GM10266 (cell line): ENCODE measurements around the gene KATNAL2.

ENCODE experiments used
- DNase-seq: peaks from one replicate; pipeline ENCODE4 v3.0.0; 2012; ENCODE audit errors: extremely low spot score
- TF ChIP-seq, protein P1 (sequence below): IDR thresholded peaks from 2 replicates; pipeline ENCODE4 v1.5.1; 2012; ENCODE audit warnings: mild to moderate bottlenecking, low read depth; ENCODE audit not compliant: control insufficient read depth, insufficient read depth; ENCODE audit errors: missing control alignments

The KATNAL2 gene

GRCh38 chr18:46917108-46917802 is at the start of gene KATNAL2, which contains the start of gene PIAS2:
TSS of gene KATNAL2 (plus strand) at chr18:46917602. CDS start at chr18:46946873, 29,271 bp downstream.
TSS of gene PIAS2 (minus strand) at chr18:46917507. CDS start at chr18:46917345, 162 bp downstream.
- DNase-seq = peak; percentile 88
- TF ChIP-seq, protein P1, sequence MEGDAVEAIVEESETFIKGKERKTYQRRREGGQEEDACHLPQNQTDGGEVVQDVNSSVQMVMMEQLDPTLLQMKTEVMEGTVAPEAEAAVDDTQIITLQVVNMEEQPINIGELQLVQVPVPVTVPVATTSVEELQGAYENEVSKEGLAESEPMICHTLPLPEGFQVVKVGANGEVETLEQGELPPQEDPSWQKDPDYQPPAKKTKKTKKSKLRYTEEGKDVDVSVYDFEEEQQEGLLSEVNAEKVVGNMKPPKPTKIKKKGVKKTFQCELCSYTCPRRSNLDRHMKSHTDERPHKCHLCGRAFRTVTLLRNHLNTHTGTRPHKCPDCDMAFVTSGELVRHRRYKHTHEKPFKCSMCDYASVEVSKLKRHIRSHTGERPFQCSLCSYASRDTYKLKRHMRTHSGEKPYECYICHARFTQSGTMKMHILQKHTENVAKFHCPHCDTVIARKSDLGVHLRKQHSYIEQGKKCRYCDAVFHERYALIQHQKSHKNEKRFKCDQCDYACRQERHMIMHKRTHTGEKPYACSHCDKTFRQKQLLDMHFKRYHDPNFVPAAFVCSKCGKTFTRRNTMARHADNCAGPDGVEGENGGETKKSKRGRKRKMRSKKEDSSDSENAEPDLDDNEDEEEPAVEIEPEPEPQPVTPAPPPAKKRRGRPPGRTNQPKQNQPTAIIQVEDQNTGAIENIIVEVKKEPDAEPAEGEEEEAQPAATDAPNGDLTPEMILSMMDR = peak; percentile 2

DNA sequence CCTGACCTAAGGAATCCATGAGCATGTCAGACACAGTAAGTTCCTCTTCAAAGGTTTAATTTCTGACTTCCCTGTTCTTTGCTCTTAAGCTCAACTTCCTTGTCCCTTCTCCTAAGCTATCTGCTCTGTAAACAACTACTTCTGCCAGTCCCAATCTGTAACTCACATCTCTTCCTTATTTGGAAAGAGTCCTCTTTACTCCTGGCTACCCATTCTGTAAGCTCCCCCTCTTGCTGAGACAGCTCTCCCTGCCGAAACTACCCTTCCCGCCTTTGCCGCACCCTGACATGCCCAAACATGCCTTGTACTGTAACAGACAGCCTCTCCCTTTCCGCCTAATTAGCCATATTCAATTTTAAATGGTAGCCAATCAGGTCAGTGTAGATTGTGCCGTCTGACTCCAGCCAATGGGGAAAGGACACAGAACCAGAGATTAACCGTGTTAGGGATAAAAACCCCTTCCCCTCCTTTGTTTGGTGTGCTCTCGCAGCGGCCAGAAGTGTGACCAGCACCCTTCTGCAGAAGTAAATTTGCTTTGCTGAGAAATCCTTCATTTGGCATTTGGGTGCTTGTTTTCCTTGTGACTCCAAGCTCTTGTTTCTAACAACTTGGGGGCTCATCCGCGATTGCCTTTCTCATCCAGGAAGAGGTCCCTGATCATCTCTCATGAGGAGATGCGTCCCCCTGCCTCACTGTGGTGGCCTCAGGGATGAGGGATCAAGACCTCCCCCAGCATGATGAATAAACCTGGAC is 49.1 kb upstream of the KATNAL2 start:
- no peak for DNase-seq
- TF ChIP-seq, protein P1 = no peak

- no peak for DNase-seq
Observed at GRCh38 chr18:46877329-46877987, 39.9 kb upstream of the KATNAL2 start.

DNA sequence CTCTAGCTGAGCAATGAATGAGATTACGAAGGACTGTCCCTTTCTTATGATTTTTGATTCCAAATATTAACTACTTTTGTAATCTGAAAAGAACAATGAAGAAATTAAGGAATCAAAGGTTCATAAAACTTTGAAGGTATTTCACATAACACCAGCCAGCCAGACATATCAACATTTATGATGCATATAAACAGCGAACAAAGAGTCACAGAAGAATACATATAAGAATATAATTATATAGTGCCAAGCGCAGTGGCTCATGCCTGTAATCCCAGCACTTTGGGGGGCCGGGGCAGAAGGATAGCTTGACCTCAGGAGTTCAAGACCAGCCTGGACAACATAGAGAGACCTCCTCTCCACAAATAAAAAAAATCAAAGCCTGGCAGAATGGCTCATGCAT is 34.2 kb upstream of the KATNAL2 start:
- TF ChIP-seq, protein P1 = no peak
- no peak for DNase-seq

More at GRCh38 chr18:46877329-46877987, 39.9 kb upstream of the KATNAL2 start:
- TF ChIP-seq, protein P1 = no peak

DNA sequence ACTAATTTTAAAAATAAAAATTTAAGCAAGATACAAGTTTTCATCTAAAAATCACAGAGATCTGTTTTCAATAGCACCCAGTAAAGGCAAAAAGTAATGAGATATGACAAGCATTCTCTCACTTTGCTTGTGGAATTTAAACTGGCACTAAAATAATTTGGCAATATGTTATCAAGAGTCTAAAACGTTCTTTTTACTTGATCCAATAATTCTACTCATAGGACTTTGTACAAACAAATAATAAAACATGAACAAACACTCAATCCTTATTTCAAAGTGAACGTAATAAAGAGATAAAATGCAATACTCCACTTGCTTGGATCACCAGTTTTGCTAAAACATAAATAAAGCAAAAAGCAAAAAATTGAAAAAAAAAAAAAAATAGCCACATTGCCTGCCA is 30.5 kb upstream of the KATNAL2 start:
- TF ChIP-seq, protein P1 = no peak
- DNase-seq = no peak

- no peak for DNase-seq
- TF ChIP-seq, protein P1 = no peak
Observed at GRCh38 chr18:46888965-46889364, 28.4 kb upstream of the KATNAL2 start.

GRCh38 chr18:46891742-46892214 is 25.6 kb upstream of the KATNAL2 start:
- TF ChIP-seq, protein P1 = no peak
- peak; percentile 57 for DNase-seq
